Testis (tissue), 2 donors: Measurements from ENCODE around the gene SUMO1.

Experiments used
- POLR2A ChIP-seq: fragments of 450-650 bp; IDR thresholded peaks from one replicate; pipeline ENCODE4 v1.6.1; 2017; ENCODE audit warnings: antibody characterized with exemption, mild to moderate bottlenecking, moderate library complexity
- TF ChIP-seq, protein P1 (sequence below), 3 experiments: fragments of 450-650 bp in 2 of 3; fragments of 200-600 bp in 1 of 3; sonication (generic) in 1 of 3; IDR thresholded peaks; one replicate each; pipeline ENCODE4 v1.5.1; 2016 to 2019; ENCODE audit warnings: antibody characterized with exemption in 3 of 3, mild to moderate bottlenecking in 2 of 3, moderate library complexity in 1 of 3

DNA sequence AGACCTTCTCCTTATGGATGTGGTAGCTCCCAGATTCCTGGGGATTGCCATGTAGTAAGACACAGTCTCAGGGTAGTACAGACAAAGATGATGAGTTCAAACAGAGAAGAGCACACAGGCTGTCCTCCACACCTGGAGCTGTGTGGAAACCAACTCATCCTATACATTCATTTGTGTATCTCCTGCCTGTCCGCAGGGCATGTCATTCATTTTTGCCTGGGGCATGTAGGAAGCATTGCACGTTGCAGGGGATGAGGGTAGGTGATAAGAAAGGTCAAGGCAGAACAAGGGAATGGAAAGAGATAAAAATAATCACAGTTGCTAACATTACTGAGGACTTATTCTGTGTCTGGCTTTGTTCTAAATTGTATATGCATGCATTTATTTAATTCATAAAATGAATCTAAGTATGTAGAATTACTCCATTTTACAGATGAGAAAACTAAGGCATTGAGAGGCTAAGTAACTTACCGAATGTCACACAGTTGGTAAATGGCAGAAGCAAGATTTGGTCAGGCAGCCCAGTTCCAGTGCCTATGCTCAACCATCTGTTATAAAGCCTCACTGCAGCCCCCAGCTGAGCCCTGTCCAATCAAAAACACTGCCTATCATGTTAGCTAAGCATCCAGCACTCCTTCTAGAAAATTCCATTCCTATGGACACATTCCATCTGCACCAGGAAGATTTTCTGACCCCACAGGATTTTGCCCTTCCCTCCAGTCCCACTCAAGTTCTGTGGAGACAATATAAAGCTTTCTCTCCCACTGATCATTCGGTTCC is 81.0 kb downstream of the SUMO1 start:
- TF ChIP-seq, protein P1, sequence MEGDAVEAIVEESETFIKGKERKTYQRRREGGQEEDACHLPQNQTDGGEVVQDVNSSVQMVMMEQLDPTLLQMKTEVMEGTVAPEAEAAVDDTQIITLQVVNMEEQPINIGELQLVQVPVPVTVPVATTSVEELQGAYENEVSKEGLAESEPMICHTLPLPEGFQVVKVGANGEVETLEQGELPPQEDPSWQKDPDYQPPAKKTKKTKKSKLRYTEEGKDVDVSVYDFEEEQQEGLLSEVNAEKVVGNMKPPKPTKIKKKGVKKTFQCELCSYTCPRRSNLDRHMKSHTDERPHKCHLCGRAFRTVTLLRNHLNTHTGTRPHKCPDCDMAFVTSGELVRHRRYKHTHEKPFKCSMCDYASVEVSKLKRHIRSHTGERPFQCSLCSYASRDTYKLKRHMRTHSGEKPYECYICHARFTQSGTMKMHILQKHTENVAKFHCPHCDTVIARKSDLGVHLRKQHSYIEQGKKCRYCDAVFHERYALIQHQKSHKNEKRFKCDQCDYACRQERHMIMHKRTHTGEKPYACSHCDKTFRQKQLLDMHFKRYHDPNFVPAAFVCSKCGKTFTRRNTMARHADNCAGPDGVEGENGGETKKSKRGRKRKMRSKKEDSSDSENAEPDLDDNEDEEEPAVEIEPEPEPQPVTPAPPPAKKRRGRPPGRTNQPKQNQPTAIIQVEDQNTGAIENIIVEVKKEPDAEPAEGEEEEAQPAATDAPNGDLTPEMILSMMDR (IDR thresholded peaks at IDR 0.05), result no peak
- TF ChIP-seq POLR2A, result no peak
